ENCODE measurements around the gene AIRE.
A peak's percentile ranks its signal among the peaks of the same experiment; 100 is the strongest.

The AIRE gene

DNA sequence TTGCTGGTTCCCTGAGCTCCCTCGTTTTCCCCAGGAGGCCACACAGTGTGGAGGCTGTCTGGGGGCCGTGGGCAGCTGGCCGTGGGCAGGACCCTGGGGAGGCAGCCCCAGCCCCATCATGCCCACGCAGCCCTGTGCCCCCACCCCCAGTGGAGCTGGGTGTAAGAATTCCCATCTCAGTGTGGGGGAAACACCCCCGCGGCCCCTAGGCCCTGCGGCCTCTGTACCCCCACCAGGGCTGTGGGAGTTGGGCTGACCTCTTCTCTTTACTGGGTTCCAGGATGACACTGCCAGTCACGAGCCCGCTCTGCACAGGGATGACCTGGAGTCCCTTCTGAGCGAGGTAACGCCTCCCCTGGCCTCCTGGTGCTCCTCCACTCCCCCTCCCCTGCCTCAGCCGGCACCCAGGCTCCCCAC lies 10.4 kb downstream of the AIRE start:
- H3K4me3 ChIP-seq (ENCODE audit: low read depth in 1 of 2, low read length in 2 of 2), result no peak overlapping the region
- H3K27ac ChIP-seq (ENCODE audit: low read length), result no peak overlapping the region
- H3K4me1 ChIP-seq (ENCODE audit: insufficient read depth, low read length), result peaks cover 23% of the 10 kb centered on the region
- no peaks in the 10 kb centered on the region for H3K9me3 ChIP-seq (ENCODE audit: insufficient read depth, low read length, severe bottlenecking)
- H3K36me3 ChIP-seq (ENCODE audit: insufficient read depth, low read length), result no peaks in the 10 kb centered on the region; the same call in 1 of the 2 replicates
- no peak overlapping the region for H2AFZ ChIP-seq (ENCODE audit: low read depth, low read length)
- ATAC-seq (ENCODE audit: insufficient read depth, low read depth), result no peak
- no peak for TF ChIP-seq EZH2 (IDR thresholded peaks at IDR 0.05; ENCODE audit: borderline replicate concordance, low read depth, low read length, severe bottlenecking)
- TF ChIP-seq, protein P1, sequence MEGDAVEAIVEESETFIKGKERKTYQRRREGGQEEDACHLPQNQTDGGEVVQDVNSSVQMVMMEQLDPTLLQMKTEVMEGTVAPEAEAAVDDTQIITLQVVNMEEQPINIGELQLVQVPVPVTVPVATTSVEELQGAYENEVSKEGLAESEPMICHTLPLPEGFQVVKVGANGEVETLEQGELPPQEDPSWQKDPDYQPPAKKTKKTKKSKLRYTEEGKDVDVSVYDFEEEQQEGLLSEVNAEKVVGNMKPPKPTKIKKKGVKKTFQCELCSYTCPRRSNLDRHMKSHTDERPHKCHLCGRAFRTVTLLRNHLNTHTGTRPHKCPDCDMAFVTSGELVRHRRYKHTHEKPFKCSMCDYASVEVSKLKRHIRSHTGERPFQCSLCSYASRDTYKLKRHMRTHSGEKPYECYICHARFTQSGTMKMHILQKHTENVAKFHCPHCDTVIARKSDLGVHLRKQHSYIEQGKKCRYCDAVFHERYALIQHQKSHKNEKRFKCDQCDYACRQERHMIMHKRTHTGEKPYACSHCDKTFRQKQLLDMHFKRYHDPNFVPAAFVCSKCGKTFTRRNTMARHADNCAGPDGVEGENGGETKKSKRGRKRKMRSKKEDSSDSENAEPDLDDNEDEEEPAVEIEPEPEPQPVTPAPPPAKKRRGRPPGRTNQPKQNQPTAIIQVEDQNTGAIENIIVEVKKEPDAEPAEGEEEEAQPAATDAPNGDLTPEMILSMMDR (IDR thresholded peaks at IDR 0.05; ENCODE audit: borderline replicate concordance, extremely low read depth, low read length, poor library complexity, severe bottlenecking), result no peak
- H4K20me1 ChIP-seq (ENCODE audit: insufficient read depth, low read length), result peaks cover 7% of the 10 kb centered on the region
- H3K79me2 ChIP-seq (ENCODE audit: insufficient read depth, low read length), result peaks cover 12% of the 10 kb centered on the region
- no peak for DNase-seq
- H3K4me2 ChIP-seq (ENCODE audit: insufficient read depth, low read length), result no peak overlapping the region
- H3K9ac ChIP-seq (ENCODE audit: low read depth, low read length), result no peak overlapping the region
- no peaks in the 10 kb centered on the region for H3K27me3 ChIP-seq (ENCODE audit: insufficient read depth, low read length, poor library complexity)

- H4K20me1 ChIP-seq (ENCODE audit: insufficient read depth, low read length), result peaks cover 15% of the 10 kb centered on the region
- H3K4me1 ChIP-seq (ENCODE audit: insufficient read depth, low read length), result peaks cover 31% of the 10 kb centered on the region
- peaks cover 3% of the 10 kb centered on the region; the same call in 1 of the 2 replicates for H3K36me3 ChIP-seq (ENCODE audit: insufficient read depth, low read length)
- no peaks in the 10 kb centered on the region for H3K9me3 ChIP-seq (ENCODE audit: insufficient read depth, low read length, severe bottlenecking)
- no peaks in the 10 kb centered on the region for H3K27me3 ChIP-seq (ENCODE audit: insufficient read depth, low read length, poor library complexity)
- no peak overlapping the region for H2AFZ ChIP-seq (ENCODE audit: low read depth, low read length)
- H3K4me3 ChIP-seq (ENCODE audit: low read depth in 1 of 2, low read length in 2 of 2), result no peak overlapping the region
- no peak overlapping the region for H3K4me2 ChIP-seq (ENCODE audit: insufficient read depth, low read length)
- no peak overlapping the region for H3K27ac ChIP-seq (ENCODE audit: low read length)
- H3K9ac ChIP-seq (ENCODE audit: low read depth, low read length), result no peak overlapping the region
- no peak for ATAC-seq (ENCODE audit: insufficient read depth, low read depth)
- no peak for DNase-seq
- peaks cover 20% of the 10 kb centered on the region for H3K79me2 ChIP-seq (ENCODE audit: insufficient read depth, low read length)
- TF ChIP-seq, protein P1 (IDR thresholded peaks at IDR 0.05; ENCODE audit: borderline replicate concordance, extremely low read depth, low read length, poor library complexity, severe bottlenecking), result no peak
- TF ChIP-seq EZH2 (IDR thresholded peaks at IDR 0.05; ENCODE audit: borderline replicate concordance, low read depth, low read length, severe bottlenecking), result no peak
These were observed 11.2 kb downstream of the AIRE start for GRCh38 chr21:44296916-44297315.

DNA sequence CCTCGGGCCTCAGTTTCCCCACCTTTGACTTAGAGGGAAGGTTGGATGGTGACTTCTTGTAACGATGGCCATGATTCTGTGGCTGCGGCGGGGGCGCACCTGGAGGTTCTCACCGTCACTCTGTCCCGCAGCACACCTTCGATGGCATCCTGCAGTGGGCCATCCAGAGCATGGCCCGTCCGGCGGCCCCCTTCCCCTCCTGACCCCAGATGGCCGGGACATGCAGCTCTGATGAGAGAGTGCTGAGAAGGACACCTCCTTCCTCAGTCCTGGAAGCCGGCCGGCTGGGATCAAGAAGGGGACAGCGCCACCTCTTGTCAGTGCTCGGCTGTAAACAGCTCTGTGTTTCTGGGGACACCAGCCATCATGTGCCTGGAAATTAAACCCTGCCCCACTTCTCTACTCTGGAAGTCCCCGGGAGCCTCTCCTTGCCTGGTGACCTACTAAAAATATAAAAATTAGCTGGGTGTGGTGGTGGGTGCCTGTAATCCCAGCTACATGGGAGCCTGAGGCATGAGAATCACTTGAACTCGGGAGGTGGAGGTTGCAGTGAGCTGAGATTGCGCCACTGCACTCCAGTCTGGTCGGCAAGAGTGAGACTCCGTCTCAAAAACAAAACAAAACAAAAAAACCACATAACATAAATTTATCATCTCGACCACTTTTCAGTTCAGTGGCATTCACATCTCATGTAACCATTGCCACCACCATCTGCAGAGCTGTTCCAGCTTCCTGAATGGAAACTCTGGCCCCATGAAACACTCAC lies 12.0 kb downstream of the AIRE start:
- no peak overlapping the region for H3K9ac ChIP-seq (ENCODE audit: low read depth, low read length)
- no peaks in the 10 kb centered on the region for H3K27me3 ChIP-seq (ENCODE audit: insufficient read depth, low read length, poor library complexity)
- H3K4me2 ChIP-seq (ENCODE audit: insufficient read depth, low read length), result no peak overlapping the region; the same call in 1 of the 2 replicates
- no peaks in the 10 kb centered on the region for H3K9me3 ChIP-seq (ENCODE audit: insufficient read depth, low read length, severe bottlenecking)
- H3K4me3 ChIP-seq (ENCODE audit: low read depth in 1 of 2, low read length in 2 of 2), result no peak overlapping the region
- H3K27ac ChIP-seq (ENCODE audit: low read length), result no peak overlapping the region
- peak; percentile 59 for ATAC-seq (ENCODE audit: insufficient read depth, low read depth)
- peaks cover 23% of the 10 kb centered on the region for H4K20me1 ChIP-seq (ENCODE audit: insufficient read depth, low read length)
- no peak overlapping the region for H2AFZ ChIP-seq (ENCODE audit: low read depth, low read length)
- DNase-seq, result peak; percentile 72
- peaks cover 28% of the 10 kb centered on the region for H3K79me2 ChIP-seq (ENCODE audit: insufficient read depth, low read length)
- peaks cover 39% of the 10 kb centered on the region for H3K4me1 ChIP-seq (ENCODE audit: insufficient read depth, low read length)
- no peak for TF ChIP-seq EZH2 (IDR thresholded peaks at IDR 0.05; ENCODE audit: borderline replicate concordance, low read depth, low read length, severe bottlenecking)
- TF ChIP-seq, protein P1 (IDR thresholded peaks at IDR 0.05; ENCODE audit: borderline replicate concordance, extremely low read depth, low read length, poor library complexity, severe bottlenecking), result peak; percentile 86
- H3K36me3 ChIP-seq (ENCODE audit: insufficient read depth, low read length), result peaks cover 7% of the 10 kb centered on the region
